HG02610 (cell line): ENCODE results near the gene GNAI2.
A peak's percentile ranks its signal among the peaks of the same experiment; 100 is the strongest.
"Not testable (repeated sequence)": the region's sequence is repeated elsewhere in the genome, so short reads cannot be mapped to it uniquely, and the experiment has no call there.

Source experiments
- ATAC-seq: cut with Tn5 transposase; IDR thresholded peaks from one replicate; pipeline ENCODE4 v1.9.1; 2021; ENCODE audit warnings: mild to moderate bottlenecking, moderate library complexity; ENCODE audit not compliant: unreplicated experiment

The GNAI2 gene

GRCh38 chr3:50224639-50225038 is 11.4 kb upstream of the GNAI2 start:
- ATAC-seq, result no peak

GRCh38 chr3:50226888-50227389 is 9.1 kb upstream of the GNAI2 start:
- ATAC-seq, result no peak

GRCh38 chr3:50227390-50228183 is 8.4 kb upstream of the GNAI2 start:
- peak; percentile 85 for ATAC-seq

- ATAC-seq, result not testable (repeated sequence)
These were observed 7.7 kb upstream of the GNAI2 start for GRCh38 chr3:50228184-50228763.

- no peak for ATAC-seq
These were observed 6.5 kb upstream of the GNAI2 start for GRCh38 chr3:50229490-50229889.

GRCh38 chr3:50230104-50230793 is 5.8 kb upstream of the GNAI2 start:
- no peak for ATAC-seq

- no peak for ATAC-seq
These were observed 5.2 kb upstream of the GNAI2 start for GRCh38 chr3:50230794-50231125.

GRCh38 chr3:50231581-50231980 is 4.4 kb upstream of the GNAI2 start:
- no peak for ATAC-seq

GRCh38 chr3:50232303-50232702 is 3.7 kb upstream of the GNAI2 start:
- no peak for ATAC-seq

- ATAC-seq, result no peak
These were observed 2.8 kb upstream of the GNAI2 start for GRCh38 chr3:50233176-50233575.

- ATAC-seq, result no peak
These were observed 604 bp downstream of the GNAI2 start for GRCh38 chr3:50236484-50237132.

- no peak for ATAC-seq
These were observed 1.2 kb downstream of the GNAI2 start for GRCh38 chr3:50237133-50237651.

- ATAC-seq, result peak; percentile 37
These were observed 1.9 kb downstream of the GNAI2 start for GRCh38 chr3:50237754-50238548.

GRCh38 chr3:50238549-50239026 is 2.6 kb downstream of the GNAI2 start:
- no peak for ATAC-seq

GRCh38 chr3:50239649-50240048 is 3.6 kb downstream of the GNAI2 start:
- no peak for ATAC-seq

GRCh38 chr3:50241163-50241562 is 5.2 kb downstream of the GNAI2 start:
- ATAC-seq, result no peak

- no peak for ATAC-seq
These were observed 5.8 kb downstream of the GNAI2 start for GRCh38 chr3:50241713-50242380.

GRCh38 chr3:50242381-50242770 is 6.4 kb downstream of the GNAI2 start:
- ATAC-seq, result no peak

GRCh38 chr3:50242851-50243542 is 7.0 kb downstream of the GNAI2 start:
- ATAC-seq, result no peak
